HG02610 (cell line): ENCODE results near the gene PNPLA2.

Source experiments
- ATAC-seq: cut with Tn5 transposase; IDR thresholded peaks from one replicate; pipeline ENCODE4 v1.9.1; 2021; ENCODE audit warnings: mild to moderate bottlenecking, moderate library complexity; ENCODE audit not compliant: unreplicated experiment

The PNPLA2 gene

DNA sequence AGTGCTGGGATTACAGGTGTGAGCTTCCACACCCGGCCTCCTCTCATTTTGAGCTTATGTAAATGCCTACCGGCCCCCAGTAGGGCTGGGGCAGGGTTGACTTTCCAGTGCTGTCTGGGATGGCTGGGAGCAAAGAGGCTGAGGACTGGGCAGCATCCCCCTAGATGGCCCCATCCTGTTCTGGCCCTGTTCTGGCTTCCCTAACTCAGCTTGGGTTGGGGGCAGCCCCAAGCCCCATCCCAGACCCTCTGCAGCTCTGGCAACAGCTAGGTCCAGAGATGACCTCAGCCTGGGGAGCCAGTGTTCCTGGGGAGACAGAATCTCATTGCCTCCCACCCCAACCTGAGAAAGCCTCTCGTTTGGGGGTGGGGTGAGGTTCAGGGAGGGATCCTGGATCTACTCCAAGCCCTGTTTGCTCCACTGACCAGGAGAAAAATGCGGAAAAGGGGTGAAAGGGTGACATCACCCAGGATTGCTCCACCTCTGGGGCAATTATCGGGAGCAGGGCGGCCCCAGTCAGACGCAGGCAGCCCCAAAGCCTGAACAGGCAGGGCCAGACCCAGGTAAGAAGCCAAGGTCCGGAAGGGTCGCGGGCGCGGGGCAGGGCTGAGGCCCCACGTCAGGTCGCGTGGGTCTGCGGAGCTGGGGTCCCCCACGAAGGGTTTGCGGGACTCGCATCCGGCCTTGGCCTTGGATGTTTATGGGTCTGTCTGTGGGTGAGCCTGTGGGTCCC lies at the start of gene PNPLA2:
Gene PNPLA2, plus strand, starts transcription at position 519 of the 733 bp plus-strand sequence. CDS start 805 bp downstream, outside the sequence.
- ATAC-seq: no peak

- ATAC-seq: no peak
These were observed 48.6 kb upstream of the PNPLA2 start for GRCh38 chr11:769887-770641.

DNA sequence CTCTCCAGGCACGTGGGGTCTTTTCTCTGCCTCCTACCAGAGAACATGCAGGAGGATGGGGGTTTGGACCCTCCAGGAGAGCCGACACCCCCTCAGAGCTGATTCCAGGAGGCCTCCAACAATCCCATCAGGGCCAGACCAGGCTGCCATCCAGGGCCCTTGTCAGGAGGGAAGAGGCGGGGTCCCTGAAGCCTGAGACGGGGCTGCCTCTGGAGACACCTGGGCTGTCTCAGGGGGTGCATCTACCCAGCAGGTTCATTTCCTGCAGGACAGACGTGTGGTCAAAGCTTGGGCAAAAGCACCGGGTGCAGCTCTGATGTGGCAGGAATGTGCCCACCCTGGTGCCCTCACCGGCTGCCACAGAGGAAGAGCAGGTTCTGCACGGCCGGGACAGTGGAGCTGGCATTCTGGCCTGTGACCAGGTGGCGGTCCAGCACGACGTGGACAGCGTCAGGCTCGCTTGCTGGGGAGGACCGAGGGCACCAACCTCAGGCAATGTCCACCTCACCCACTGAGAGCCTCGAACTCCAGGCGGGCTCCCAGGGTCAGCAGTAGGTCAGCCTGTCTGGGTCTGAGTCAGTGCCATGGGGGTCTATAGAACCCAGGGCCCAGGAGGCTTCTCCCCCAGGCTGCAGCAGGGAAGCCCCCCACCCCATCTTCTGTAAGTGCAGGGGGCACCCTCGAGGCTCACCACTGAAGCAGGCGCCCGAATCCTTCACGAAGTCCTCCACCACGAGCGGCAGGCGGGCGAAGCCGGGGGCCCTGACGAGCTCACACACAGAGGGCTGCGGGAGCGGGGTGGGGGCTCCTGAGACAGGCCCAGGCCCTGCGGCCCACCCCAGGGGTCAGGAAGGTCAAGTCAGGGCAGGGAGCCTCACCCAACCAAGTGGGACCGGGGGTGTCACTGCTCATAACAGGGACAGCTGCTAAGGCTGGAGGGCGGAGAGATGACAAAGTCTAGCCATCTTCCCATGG lies 47.8 kb upstream of the PNPLA2 start:
- no peak for ATAC-seq

GRCh38 chr11:771617-772204 lies 47.0 kb upstream of the PNPLA2 start:
- no peak for ATAC-seq

DNA sequence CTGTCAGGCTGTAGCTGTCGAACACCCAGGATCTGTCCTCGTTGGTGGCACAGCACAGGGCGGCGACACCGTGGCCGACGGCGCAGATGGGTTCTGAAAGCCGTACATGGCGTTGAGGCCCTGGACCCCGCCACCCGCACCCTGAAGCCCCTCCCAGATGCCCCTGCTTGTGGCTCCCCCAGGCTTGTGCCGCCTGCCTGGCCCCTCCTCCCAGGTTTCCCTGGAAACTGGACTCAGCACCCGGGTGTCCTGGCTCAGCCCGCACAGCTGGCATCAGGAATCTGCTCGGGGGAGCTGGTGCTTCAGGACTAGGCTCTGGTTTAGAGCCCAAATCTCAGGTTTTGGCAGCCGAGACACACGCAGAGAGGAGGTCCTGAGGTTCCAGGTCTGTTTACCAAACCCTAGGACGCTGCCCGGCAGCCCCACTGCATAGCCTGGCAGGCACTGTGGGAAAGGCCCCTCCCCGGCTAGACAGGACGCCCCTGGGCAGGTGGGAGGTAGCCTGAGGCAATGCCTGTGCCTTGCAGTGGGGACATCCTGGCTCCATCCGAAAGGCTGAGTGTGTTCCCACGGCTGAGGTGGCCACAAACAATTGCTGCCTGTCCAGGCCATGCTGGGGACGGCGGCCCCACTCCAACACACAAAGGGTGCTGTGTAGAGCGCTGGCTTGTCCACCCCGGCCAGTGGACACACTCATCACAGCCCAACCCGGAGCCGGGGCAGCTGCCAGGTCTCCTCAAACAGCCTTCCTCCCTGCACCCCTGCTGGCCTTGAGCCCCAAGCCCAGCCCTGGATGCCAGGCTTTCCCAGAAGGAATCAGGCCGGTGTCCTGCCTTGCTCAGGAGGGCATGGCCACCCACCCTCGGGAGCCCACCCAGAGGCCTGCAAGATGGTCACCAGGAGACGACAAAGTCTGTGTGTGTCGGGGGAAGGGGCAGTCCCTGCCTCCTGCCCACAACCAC lies 46.0 kb upstream of the PNPLA2 start:
- ATAC-seq: no peak

GRCh38 chr11:773425-773824 lies 45.3 kb upstream of the PNPLA2 start:
- ATAC-seq: no peak

DNA sequence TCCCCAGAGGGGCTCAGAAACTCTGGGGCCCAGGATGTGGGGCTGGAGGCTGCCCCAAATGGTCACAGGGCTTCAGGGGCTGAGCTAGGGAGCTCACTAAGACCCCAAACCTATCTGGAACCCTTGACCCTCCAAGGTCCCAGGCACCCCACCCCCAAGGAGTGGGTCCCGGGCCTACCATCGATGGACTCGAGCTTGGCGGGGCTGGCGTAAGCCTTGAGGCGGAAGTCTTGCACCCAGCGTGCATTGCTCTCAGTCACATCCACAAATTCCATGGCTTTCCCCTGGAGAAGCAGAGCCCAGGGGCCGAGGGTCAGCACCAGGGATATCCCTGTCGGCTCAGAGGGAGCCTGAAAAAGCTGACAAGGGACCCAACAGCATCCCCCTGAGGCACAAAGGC lies 44.9 kb upstream of the PNPLA2 start:
- ATAC-seq: no peak

- ATAC-seq: no peak
These were observed 43.7 kb upstream of the PNPLA2 start for GRCh38 chr11:774873-775592.

GRCh38 chr11:776263-776560 lies 42.5 kb upstream of the PNPLA2 start:
- no peak for ATAC-seq

- ATAC-seq: peak; percentile 18
These were observed 42.0 kb upstream of the PNPLA2 start for GRCh38 chr11:776561-777287.

GRCh38 chr11:777288-778255 lies 41.1 kb upstream of the PNPLA2 start, which contains the start of gene GATD1:
GATD1 (minus strand) TSS chr11:777487; CDS start chr11:777462, 25 bp downstream.
- peak; percentile 67 for ATAC-seq

DNA sequence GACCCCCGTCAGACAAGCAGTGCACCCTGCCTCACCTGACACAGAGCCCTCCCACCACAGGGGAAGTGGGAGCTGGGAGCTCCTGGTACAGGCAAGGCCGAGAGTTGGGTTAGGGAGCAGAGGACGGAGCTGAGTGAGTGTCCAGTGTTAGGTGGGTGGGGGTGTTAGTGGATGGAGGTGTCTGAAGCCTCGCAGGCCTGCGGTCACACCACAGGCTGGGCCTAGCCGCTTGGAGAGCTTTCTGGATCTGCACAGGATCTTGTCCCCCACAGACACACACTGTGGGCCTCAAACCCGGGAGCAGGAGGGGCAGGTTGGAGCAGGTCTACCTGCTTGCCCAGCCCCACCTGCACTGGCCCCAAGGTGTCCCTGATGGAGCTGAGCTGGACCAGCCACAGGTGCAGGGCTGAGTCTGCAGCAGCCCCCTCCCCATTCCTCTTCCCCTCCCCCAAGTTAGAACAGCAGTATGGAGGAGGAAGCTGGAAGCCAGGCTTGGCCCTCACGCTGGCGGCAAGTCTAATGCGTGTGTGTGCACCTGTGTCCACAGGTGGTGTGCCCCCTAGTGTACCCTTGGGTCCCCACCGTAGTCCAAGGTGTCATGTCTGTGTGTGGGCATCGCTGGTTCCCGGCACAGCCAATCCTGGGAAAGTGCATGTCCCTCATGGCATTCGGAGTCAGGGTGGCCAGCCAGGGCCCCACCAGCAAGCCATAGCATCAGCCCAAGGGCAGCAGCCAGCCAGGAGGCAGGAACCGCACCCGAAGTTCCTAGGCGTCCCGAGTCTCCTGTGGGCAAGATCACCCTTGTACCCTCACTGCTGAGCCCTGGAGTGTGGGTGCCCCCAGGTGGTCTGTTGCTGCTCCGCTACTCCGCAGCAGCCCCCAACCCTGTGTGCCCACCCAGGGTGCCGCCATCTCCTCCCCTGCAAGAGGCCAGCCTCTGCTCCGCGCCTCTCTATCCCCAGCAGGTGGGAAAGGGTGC lies 39.4 kb upstream of the PNPLA2 start:
- ATAC-seq: no peak

DNA sequence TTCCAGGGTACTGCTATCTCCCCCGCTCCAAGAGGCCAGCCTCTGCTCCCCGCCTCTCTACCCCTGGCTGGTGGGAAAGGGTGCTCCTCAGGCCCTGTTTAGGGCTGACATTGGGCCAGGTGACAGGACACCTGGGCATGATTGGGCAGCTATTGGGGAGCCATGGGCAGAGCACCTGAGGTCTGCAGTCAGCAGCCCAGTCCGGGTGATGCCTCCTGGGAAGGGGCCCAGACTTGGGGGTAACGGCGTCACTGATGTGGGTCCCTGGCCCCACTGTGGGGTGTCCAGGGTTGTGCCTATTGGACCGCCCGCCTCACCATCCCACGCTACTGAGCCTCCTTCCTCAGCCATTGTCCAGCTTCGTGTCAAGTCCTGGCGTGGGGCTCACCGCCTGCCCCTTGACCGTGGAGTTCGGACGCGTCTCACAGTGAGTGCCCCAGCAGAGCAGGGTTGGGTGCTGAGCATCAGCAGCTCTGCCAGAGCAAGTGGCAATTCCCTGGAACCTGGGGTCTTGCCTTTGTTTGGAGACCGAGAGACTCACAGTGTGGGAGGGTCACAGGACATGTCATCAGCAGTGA lies 38.7 kb upstream of the PNPLA2 start:
- ATAC-seq: no peak

DNA sequence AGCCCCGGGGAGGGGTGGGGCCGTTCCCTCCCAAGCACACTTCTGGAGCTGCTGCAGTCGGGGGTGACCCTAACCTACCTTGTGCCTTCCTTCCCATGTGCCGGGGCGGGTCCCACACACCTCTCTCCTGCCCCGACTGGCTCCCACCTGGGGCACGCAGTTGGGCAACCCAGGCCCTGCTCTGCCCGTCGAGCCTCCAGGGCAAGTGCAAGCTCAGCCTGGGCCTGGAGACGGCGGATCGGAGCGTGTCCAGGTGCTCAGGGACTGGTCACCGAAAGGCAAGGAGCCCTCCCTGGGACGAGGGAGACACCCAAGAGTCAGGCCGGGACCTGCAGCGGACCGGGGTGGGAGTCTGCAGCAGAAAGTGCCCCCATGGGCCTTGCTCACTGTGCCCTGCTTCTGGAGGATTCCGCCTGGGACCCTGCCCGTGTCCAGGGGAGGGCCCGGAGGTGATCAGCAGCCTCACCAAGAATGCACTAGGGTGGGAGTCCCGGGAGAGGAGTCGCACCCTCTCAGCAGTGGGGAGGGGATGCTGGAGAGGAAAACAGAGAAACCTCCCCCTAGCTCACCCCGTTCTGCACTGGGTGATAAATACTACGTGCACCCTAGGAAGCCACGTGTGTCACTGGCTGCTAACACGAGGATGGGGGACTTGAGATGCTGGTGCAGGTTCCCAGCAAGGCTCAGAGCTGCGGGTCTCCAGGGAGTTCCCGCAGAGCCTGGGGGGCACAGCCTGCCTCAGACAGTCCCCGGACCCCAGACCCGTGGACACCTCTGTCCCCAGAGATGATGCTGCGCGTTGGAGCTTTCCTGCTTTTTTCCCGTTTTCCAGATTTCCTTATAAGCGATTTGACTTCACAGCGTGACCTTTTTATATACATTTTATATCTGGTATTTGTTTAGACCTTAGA lies 36.2 kb upstream of the PNPLA2 start:
- no peak for ATAC-seq

- no peak for ATAC-seq
These were observed 35.1 kb upstream of the PNPLA2 start for GRCh38 chr11:783581-784015.
